CD14-positive monocyte (primary cell): ENCODE results near the gene TNFRSF13B. TPM values are rescaled to one million over a fixed set of nuclear protein-coding genes. Genes with fewer than 3 reads are reported as not detected.

ENCODE experiments used
- DNase-seq, 3 donors: peaks; one replicate each; pipeline ENCODE4 v3.0.0-alpha.2; 2011 to 2022
- H2AFZ ChIP-seq: 2 replicates; pipeline ENCODE4 v1.6.0; 2012; ENCODE audit warnings: mild to moderate bottlenecking, low read depth, low read length, inconsistent platforms; ENCODE audit not compliant: insufficient read depth, poor library complexity, severe bottlenecking
- H3K27ac ChIP-seq, 2 donors: 1 replicate in 1 of 2; 2 replicates in 1 of 2; pipeline ENCODE4 v1.5.1; 2012 to 2013; ENCODE audit warnings: low read length in 2 of 2, control low read depth in 1 of 2, inconsistent platforms in 1 of 2, low read depth in 1 of 2, mild to moderate bottlenecking in 1 of 2
- H3K27me3 ChIP-seq, 2 donors: one replicate each; pipeline versions ENCODE4 v1.6.0 to v1.6.1; 2011 to 2013; ENCODE audit warnings: low read length in 2 of 2; ENCODE audit not compliant: control insufficient read depth in 2 of 2, insufficient read depth in 2 of 2
- H3K36me3 ChIP-seq, 2 donors: replicated peaks in 1 of 2; 1 replicate in 1 of 2; 2 replicates in 1 of 2; pipeline versions ENCODE4 v1.5.1 to v1.6.1; 2012 to 2013; ENCODE audit warnings: low read length in 2 of 2, control low read depth in 1 of 2, inconsistent platforms in 1 of 2, mild to moderate bottlenecking in 1 of 2; ENCODE audit not compliant: insufficient read depth in 2 of 2, control insufficient read depth in 1 of 2
- H3K4me1 ChIP-seq, 2 donors: 1 replicate in 1 of 2; 2 replicates in 1 of 2; pipeline versions ENCODE4 v1.5.1 to v1.6.1; 2012 to 2013; ENCODE audit warnings: low read length in 2 of 2, control low read depth in 1 of 2, inconsistent platforms in 1 of 2, mild to moderate bottlenecking in 1 of 2, moderate library complexity in 1 of 2; ENCODE audit not compliant: insufficient read depth in 2 of 2, control insufficient read depth in 1 of 2
- H3K4me2 ChIP-seq: replicated peaks from 2 replicates; pipeline ENCODE3; 2012; ENCODE audit warnings: low read length, moderate library complexity, mild to moderate bottlenecking; ENCODE audit not compliant: poor library complexity, severe bottlenecking; ENCODE audit errors: extremely low read depth
- H3K4me3 ChIP-seq, 3 experiments: fragments of 200-600 bp in 1 of 3; sonication (generic) in 1 of 3; replicated peaks in 1 of 3; 1 replicate in 2 of 3; 2 replicates in 1 of 3; pipeline ENCODE4 v1.5.1; 2011 to 2013; ENCODE audit warnings: low read length in 3 of 3, mild to moderate bottlenecking in 3 of 3, control low read depth in 2 of 3, low read depth in 2 of 3, inconsistent platforms in 1 of 3, moderate library complexity in 1 of 3
- H3K79me2 ChIP-seq: 2 replicates; pipeline ENCODE4 v1.6.0; 2012; ENCODE audit warnings: mild to moderate bottlenecking, control low read depth, inconsistent platforms, low read length, moderate library complexity; ENCODE audit not compliant: insufficient read depth
- H3K9ac ChIP-seq: 2 replicates; pipeline ENCODE4 v1.6.0; 2017; ENCODE audit warnings: low read length, mild to moderate bottlenecking; ENCODE audit not compliant: insufficient read depth, poor library complexity, severe bottlenecking
- H3K9me3 ChIP-seq, 2 donors: replicated peaks in 1 of 2; 1 replicate in 1 of 2; 2 replicates in 1 of 2; pipeline versions ENCODE4 v1.5.1 to v1.6.1; 2012 to 2013; ENCODE audit warnings: low read length in 2 of 2, control low read depth in 1 of 2; ENCODE audit not compliant: control insufficient read depth in 1 of 2, insufficient read depth in 1 of 2
- H4K20me1 ChIP-seq: 2 replicates; pipeline ENCODE4 v1.6.0; 2012; ENCODE audit warnings: mild to moderate bottlenecking, low read length, control low read depth, moderate library complexity; ENCODE audit not compliant: insufficient read depth
- H3K27ac Mint-ChIP-seq, 7 donors: one replicate each; pipeline ENCODE4 v1.8.0; 2020; ENCODE audit warnings: mild to moderate bottlenecking in 7 of 7, mixed read lengths in 7 of 7, moderate library complexity in 6 of 7, inconsistent platforms in 2 of 7
- H3K27me3 Mint-ChIP-seq, 3 donors: one replicate each; pipeline ENCODE4 v1.8.0; 2021 to 2022; ENCODE audit warnings: low read depth in 3 of 3, mild to moderate bottlenecking in 3 of 3, mixed read lengths in 3 of 3, moderate library complexity in 3 of 3, inconsistent platforms in 1 of 3
- H3K36me3 Mint-ChIP-seq, 2 donors: one replicate each; pipeline ENCODE4 v1.8.0; 2020; ENCODE audit warnings: mixed read lengths in 2 of 2, inconsistent platforms in 1 of 2, mild to moderate bottlenecking in 1 of 2
- H3K4me1 Mint-ChIP-seq: one replicate; pipeline ENCODE4 v1.8.0; 2020; ENCODE audit warnings: mild to moderate bottlenecking, mixed read lengths
- H3K4me3 Mint-ChIP-seq, 2 donors: one replicate each; pipeline ENCODE4 v1.8.0; 2020; ENCODE audit warnings: mild to moderate bottlenecking in 2 of 2, mixed read lengths in 2 of 2, moderate library complexity in 1 of 2
- H3K9me3 Mint-ChIP-seq, 7 donors: one replicate each; pipeline ENCODE4 v1.8.0; 2020 to 2022; ENCODE audit warnings: mixed read lengths in 7 of 7, mild to moderate bottlenecking in 6 of 7, moderate library complexity in 6 of 7, inconsistent platforms in 2 of 7
- WGBS: methylation state at CpG from one replicate; pipeline ENCODE4 v1.1.5; 2013; ENCODE audit warnings: missing lambda C conversion rate; ENCODE audit not compliant: insufficient coverage; 5-methylcytosine and 5-hydroxymethylcytosine counted together
- intact Hi-C, 2 donors: fragments of 100-400 bp; cut with micrococcal nuclease; formaldehyde crosslinking; loops; one replicate each; pipeline versions ENCODE4 v1.15.0 to v1.15.1; 2023
- polyA plus RNA-seq, 3 donors: library from polyadenylated mRNA; depleted of rRNA in 1 of 3; unstranded in 2 of 3; stranded (reverse) in 1 of 3; fragments of 300-500 nt in 2 of 3; fragments of >200 nt in 1 of 3; fragmentation: Illumina TruSeq in 2 of 3; gene quantifications; 1 replicate in 2 of 3; 2 replicates in 1 of 3; pipeline ENCODE4 v1.2.3, GENCODE V29; 2012 to 2021
- TF ChIP-seq, protein P1 (sequence below): fragments of 200-600 bp; IDR thresholded peaks from one replicate; pipeline ENCODE4 v1.8.0; 2022; ENCODE audit warnings: antibody characterized with exemption, mild to moderate bottlenecking

TNFRSF13B gene
- polyA plus RNA-seq, 3 donors, result 0.21 to 0.47 TPM; not detected in 1

DNA sequence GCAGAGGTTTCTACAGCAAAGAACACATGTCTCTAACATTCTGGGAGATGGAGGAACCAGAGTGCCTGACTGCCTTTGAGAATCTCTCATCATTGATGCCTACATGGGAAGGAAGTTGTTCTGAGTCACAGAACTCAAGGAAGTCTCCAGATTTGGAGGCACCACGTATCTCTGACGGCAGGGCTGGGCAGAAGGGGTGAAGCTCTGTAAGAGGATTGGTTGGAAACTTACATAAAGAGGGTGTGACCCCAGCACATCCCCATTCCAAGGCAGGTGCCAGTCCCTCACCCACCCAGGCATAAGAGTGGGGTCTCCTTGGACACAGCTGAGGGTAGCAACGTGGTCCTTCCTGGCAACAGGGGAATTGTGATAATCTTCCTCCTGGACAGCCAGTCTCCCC lies 17.4 kb downstream of the TNFRSF13B start:
- peaks cover 3 to 30% (median 7%) of the 10 kb centered on the region in 3 donors for H3K27me3 Mint-ChIP-seq
- Histone ChIP-seq H3K4me1 (no peaks in the 10 kb centered on the region), H3K79me2 (no peaks in the 10 kb centered on the region), H3K4me3 (no peak overlapping the region), H3K27ac (no peak overlapping the region), H3K4me2 (no peak overlapping the region), H3K9ac (no peak overlapping the region), H3K36me3 (no peaks in the 10 kb centered on the region), H3K9me3 (peaks cover 10 to 16% of the 10 kb centered on the region in 2 donors), H4K20me1 (no peaks in the 10 kb centered on the region), H2AFZ (no peak overlapping the region), H3K27me3 (peaks cover 2 to 10% of the 10 kb centered on the region in 2 donors)
- no peak for DNase-seq
- TF ChIP-seq, protein P1, sequence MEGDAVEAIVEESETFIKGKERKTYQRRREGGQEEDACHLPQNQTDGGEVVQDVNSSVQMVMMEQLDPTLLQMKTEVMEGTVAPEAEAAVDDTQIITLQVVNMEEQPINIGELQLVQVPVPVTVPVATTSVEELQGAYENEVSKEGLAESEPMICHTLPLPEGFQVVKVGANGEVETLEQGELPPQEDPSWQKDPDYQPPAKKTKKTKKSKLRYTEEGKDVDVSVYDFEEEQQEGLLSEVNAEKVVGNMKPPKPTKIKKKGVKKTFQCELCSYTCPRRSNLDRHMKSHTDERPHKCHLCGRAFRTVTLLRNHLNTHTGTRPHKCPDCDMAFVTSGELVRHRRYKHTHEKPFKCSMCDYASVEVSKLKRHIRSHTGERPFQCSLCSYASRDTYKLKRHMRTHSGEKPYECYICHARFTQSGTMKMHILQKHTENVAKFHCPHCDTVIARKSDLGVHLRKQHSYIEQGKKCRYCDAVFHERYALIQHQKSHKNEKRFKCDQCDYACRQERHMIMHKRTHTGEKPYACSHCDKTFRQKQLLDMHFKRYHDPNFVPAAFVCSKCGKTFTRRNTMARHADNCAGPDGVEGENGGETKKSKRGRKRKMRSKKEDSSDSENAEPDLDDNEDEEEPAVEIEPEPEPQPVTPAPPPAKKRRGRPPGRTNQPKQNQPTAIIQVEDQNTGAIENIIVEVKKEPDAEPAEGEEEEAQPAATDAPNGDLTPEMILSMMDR, result no peak
- no peaks in the 10 kb centered on the region for H3K36me3 Mint-ChIP-seq
- H3K4me3 Mint-ChIP-seq, result no peak overlapping the region
- 67% methylated on average over 1 of the region's 3 CpGs for WGBS
- intact Hi-C loops, result no loop called here
- H3K9me3 Mint-ChIP-seq, result peaks cover 7 to 28% (median 15%) of the 10 kb centered on the region in 7 donors
- no peaks in the 10 kb centered on the region for H3K4me1 Mint-ChIP-seq
- H3K27ac Mint-ChIP-seq, result no peak overlapping the region

DNA sequence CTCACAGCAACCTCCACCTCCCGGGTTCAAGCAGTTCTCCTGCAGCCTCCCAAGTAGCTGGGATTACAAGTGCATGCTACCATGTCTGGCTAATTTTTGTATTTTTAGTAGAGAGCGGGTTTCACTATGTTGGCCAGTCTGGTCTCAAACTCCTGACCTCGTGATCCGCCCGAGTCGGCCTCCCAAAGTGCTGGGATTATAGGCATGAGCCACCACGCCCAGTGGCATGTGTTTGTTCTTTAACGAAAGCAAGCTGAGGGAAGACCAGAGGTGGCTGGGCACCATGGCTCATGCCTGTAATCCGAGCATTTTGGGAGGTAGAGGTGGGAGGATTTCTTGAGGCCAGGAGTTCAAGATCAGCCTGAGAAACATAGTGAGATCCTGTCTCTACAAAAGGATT lies 18.1 kb downstream of the TNFRSF13B start:
- no peaks in the 10 kb centered on the region for H3K36me3 ChIP-seq

More for the DNA sequence above, 18.1 kb downstream of the TNFRSF13B start:
- Mint-ChIP-seq H3K36me3 (no peaks in the 10 kb centered on the region), H3K27ac (no peak overlapping the region), H3K4me3 (no peak overlapping the region), H3K9me3 (peaks cover 7 to 34% (median 21%) of the 10 kb centered on the region in 7 donors), H3K27me3 (peaks cover 3 to 27% (median 7%) of the 10 kb centered on the region in 3 donors), H3K4me1 (no peaks in the 10 kb centered on the region)
- H3K79me2 ChIP-seq, result no peaks in the 10 kb centered on the region
- H3K4me2 ChIP-seq, result no peak overlapping the region
- H3K27me3 ChIP-seq, result peaks cover 2 to 10% of the 10 kb centered on the region in 2 donors
- H3K9me3 ChIP-seq, result peaks cover 16 to 18% of the 10 kb centered on the region in 2 donors
- intact Hi-C loops, result no loop called here
- H3K27ac ChIP-seq, result no peak overlapping the region
- TF ChIP-seq, protein P1, result no peak
- DNase-seq, result no peak
- no peaks in the 10 kb centered on the region for H3K4me1 ChIP-seq
- no peak overlapping the region for H3K9ac ChIP-seq
- WGBS, result 95% methylated on average over 8 of the region's 9 CpGs
- no peak overlapping the region for H3K4me3 ChIP-seq
- no peak overlapping the region for H2AFZ ChIP-seq
- no peaks in the 10 kb centered on the region for H4K20me1 ChIP-seq
